ENCODE measurements around the gene MGAT4A. TPM values are rescaled to one million over a fixed set of nuclear protein-coding genes. Genes with fewer than 3 reads are reported as not detected.
A peak's percentile ranks its signal among the peaks of the same experiment; 100 is the strongest.

Gene MGAT4A
- total and polyA plus RNA-seq, 4 donors: 16.1 to 43.7 (median 31.9) TPM

GRCh38 chr2:98608116-98608961 lies 122.6 kb downstream of the MGAT4A start, which contains the start of the genes COA5 and UNC50:
Gene COA5 (minus strand): TSS chr2:98608512. CDS start chr2:98608405, 107 bp downstream.
Gene UNC50 (plus strand): TSS chr2:98608589. CDS start chr2:98609760, 1,171 bp downstream.
- H3K9me3 ChIP-seq (ENCODE audit: control insufficient read depth in 4 of 4, insufficient read depth in 3 of 4, low read length in 3 of 4): no peaks in the 10 kb centered on the region
- H3K9ac ChIP-seq (ENCODE audit: insufficient read depth in 1 of 2, low read length in 2 of 2): peak within 1 kb of the TSS; percentile 80 to 96
- H3K36me3 ChIP-seq (ENCODE audit: control insufficient read depth in 4 of 4, insufficient read depth in 4 of 4, low read length in 4 of 4): peaks cover 0 to 18% (median 9%) of the 10 kb centered on the region in 4 donors
- ATAC-seq (ENCODE audit: insufficient read depth, low FRiP score) (peak; percentile 98), DNase-seq (peak; percentile 90 to 96 (median 94))
- H3K4me3 ChIP-seq: peak within 1 kb of the TSS; percentile 100
- H3K27me3 ChIP-seq (ENCODE audit: control insufficient read depth in 3 of 3, insufficient read depth in 3 of 3, low read length in 2 of 3): no peaks in the 10 kb centered on the region
- peaks cover 5 to 29% (median 16%) of the 10 kb centered on the region in 5 donors for H3K4me1 ChIP-seq (ENCODE audit: control insufficient read depth in 5 of 5, insufficient read depth in 5 of 5, low read length in 5 of 5)
- TF ChIP-seq CTCF (IDR thresholded peaks at IDR 0.05; ENCODE audit: control extremely low read depth, extremely low read depth): no peak
- 0% methylated on average over 93 of the region's 93 CpGs for WGBS, 2 donors
- peak within 1 kb of the TSS; percentile 96 to 98 for H3K27ac ChIP-seq (ENCODE audit: low read depth in 1 of 2, low read length in 1 of 2)

GRCh38 chr2:98607741-98608115 lies 123.2 kb downstream of the MGAT4A start:
- DNase-seq (peak in 2 of 3 donors; percentile 33 to 39), ATAC-seq (ENCODE audit: insufficient read depth, low FRiP score) (peak; percentile 8)
- Histone ChIP-seq H3K9me3 (ENCODE audit: control insufficient read depth in 4 of 4, insufficient read depth in 3 of 4, low read length in 3 of 4) (no peaks in the 10 kb centered on the region), H3K4me1 (ENCODE audit: control insufficient read depth in 5 of 5, insufficient read depth in 5 of 5, low read length in 5 of 5) (peaks cover 5 to 29% (median 16%) of the 10 kb centered on the region in 5 donors), H3K27ac (ENCODE audit: low read depth in 1 of 2, low read length in 1 of 2) (peak overlapping the region; percentile 96 to 98), H3K9ac (ENCODE audit: insufficient read depth in 1 of 2, low read length in 2 of 2) (peak overlapping the region; percentile 80 to 96), H3K27me3 (ENCODE audit: control insufficient read depth in 3 of 3, insufficient read depth in 3 of 3, low read length in 2 of 3) (no peaks in the 10 kb centered on the region), H3K4me3 (peak overlapping the region; percentile 100), H3K36me3 (ENCODE audit: control insufficient read depth in 4 of 4, insufficient read depth in 4 of 4, low read length in 4 of 4) (peaks cover 0 to 14% (median 9%) of the 10 kb centered on the region in 4 donors)
- no peak for TF ChIP-seq CTCF (IDR thresholded peaks at IDR 0.05; ENCODE audit: control extremely low read depth, extremely low read depth)
- WGBS, 2 donors: 4% methylated on average over 7 of the region's 7 CpGs

GRCh38 chr2:98607104-98607503 lies 123.8 kb downstream of the MGAT4A start:
- Histone ChIP-seq H3K9ac (ENCODE audit: insufficient read depth in 1 of 2, low read length in 2 of 2) (peak overlapping the region; percentile 80 to 96), H3K4me3 (no peak overlapping the region), H3K27ac (ENCODE audit: low read depth in 1 of 2, low read length in 1 of 2) (no peak overlapping the region)

More at GRCh38 chr2:98607104-98607503, 123.8 kb downstream of the MGAT4A start:
- 39 to 46% methylated on average over 6 of the region's 6 CpGs for WGBS, 2 donors
- ATAC-seq (ENCODE audit: insufficient read depth, low FRiP score) (no peak), DNase-seq (no peak)
- H3K36me3 ChIP-seq (ENCODE audit: control insufficient read depth in 4 of 4, insufficient read depth in 4 of 4, low read length in 4 of 4): peaks cover 0 to 14% (median 9%) of the 10 kb centered on the region in 4 donors
- TF ChIP-seq CTCF (IDR thresholded peaks at IDR 0.05; ENCODE audit: control extremely low read depth, extremely low read depth): no peak
- peaks cover 5 to 29% (median 16%) of the 10 kb centered on the region in 5 donors for H3K4me1 ChIP-seq (ENCODE audit: control insufficient read depth in 5 of 5, insufficient read depth in 5 of 5, low read length in 5 of 5)
- H3K27me3 ChIP-seq (ENCODE audit: control insufficient read depth in 3 of 3, insufficient read depth in 3 of 3, low read length in 2 of 3): no peaks in the 10 kb centered on the region
- no peaks in the 10 kb centered on the region for H3K9me3 ChIP-seq (ENCODE audit: control insufficient read depth in 4 of 4, insufficient read depth in 3 of 4, low read length in 3 of 4)
